CD4-positive, CD25-positive, alpha-beta regulatory T cell (primary cell): ENCODE measurements around the gene PLEKHG2. TPM values are rescaled to one million over a fixed set of nuclear protein-coding genes. Genes with fewer than 3 reads are reported as not detected.

Experiments
- ATAC-seq, 2 donors: fragments of 150-1000 bp; cut with Tn5 transposase; one replicate each; pipeline ENCODE4 v1.10.0; 2021; ENCODE audit warnings: low read depth in 2 of 2, moderate number of reproducible peaks in 2 of 2, moderate library complexity in 1 of 2
- DNase-seq, 3 donors: peaks; one replicate each; pipeline versions ENCODE4 v3.0.0 to v3.0.0-alpha.2; 2012 to 2022; ENCODE audit warnings: mixed read lengths in 1 of 3
- H3K27ac ChIP-seq: one replicate; pipeline ENCODE4 v1.7.0; 2013; ENCODE audit warnings: mild to moderate bottlenecking, low read length; ENCODE audit not compliant: insufficient read depth, poor library complexity, severe bottlenecking
- H3K27me3 ChIP-seq: one replicate; pipeline ENCODE4 v1.7.0; 2013; ENCODE audit warnings: low read length; ENCODE audit not compliant: control insufficient read depth, insufficient read depth
- H3K36me3 ChIP-seq: one replicate; pipeline ENCODE4 v1.7.0; 2013; ENCODE audit warnings: mild to moderate bottlenecking, low read length, moderate library complexity; ENCODE audit not compliant: control insufficient read depth, insufficient read depth
- H3K4me1 ChIP-seq: 2 replicates; pipeline ENCODE4 v1.7.0; 2013; ENCODE audit warnings: mild to moderate bottlenecking, low read length; ENCODE audit not compliant: insufficient read depth, control insufficient read depth, poor library complexity, severe bottlenecking
- H3K4me3 ChIP-seq: one replicate; pipeline ENCODE4 v1.7.0; 2013; ENCODE audit warnings: low read depth, mild to moderate bottlenecking, low read length, moderate library complexity
- H3K9me3 ChIP-seq, 2 experiments: 1 replicate in 1 of 2; 2 replicates in 1 of 2; pipeline ENCODE4 v1.7.0; 2013; ENCODE audit warnings: low read length in 2 of 2, mild to moderate bottlenecking in 1 of 2, moderate library complexity in 1 of 2; ENCODE audit not compliant: control insufficient read depth in 2 of 2
- H3K27ac Mint-ChIP-seq, 3 donors: one replicate each; pipeline ENCODE4 v1.8.0; 2020 to 2022; ENCODE audit warnings: mild to moderate bottlenecking in 3 of 3, mixed read lengths in 3 of 3, moderate library complexity in 2 of 3
- H3K27me3 Mint-ChIP-seq: one replicate; pipeline ENCODE4 v1.8.0; 2022; ENCODE audit warnings: mild to moderate bottlenecking, mixed read lengths
- H3K36me3 Mint-ChIP-seq: one replicate; pipeline ENCODE4 v1.8.0; 2020; ENCODE audit warnings: mixed read lengths
- H3K4me1 Mint-ChIP-seq, 4 donors: one replicate each; pipeline ENCODE4 v1.8.0; 2020 to 2022; ENCODE audit warnings: mixed read lengths in 4 of 4, mild to moderate bottlenecking in 1 of 4
- H3K4me3 Mint-ChIP-seq, 4 donors: one replicate each; pipeline ENCODE4 v1.8.0; 2020 to 2022; ENCODE audit warnings: mild to moderate bottlenecking in 4 of 4, mixed read lengths in 4 of 4, moderate library complexity in 3 of 4
- H3K9me3 Mint-ChIP-seq, 7 donors: one replicate each; pipeline ENCODE4 v1.8.0; 2020 to 2022; ENCODE audit warnings: mixed read lengths in 7 of 7, mild to moderate bottlenecking in 3 of 7, moderate library complexity in 2 of 7
- polyA plus RNA-seq, 4 donors: library from polyadenylated mRNA; unstranded; fragments of 300-500 nt; fragmentation: Illumina TruSeq; gene quantifications; one replicate each; pipeline ENCODE4 v1.2.3, GENCODE V29; 2021
- total RNA-seq: library from RNA; stranded (reverse); gene quantifications from one replicate; pipeline ENCODE4 v1.2.3, GENCODE V29; 2022

PLEKHG2 gene
- total and polyA plus RNA-seq, 5 donors from 2014 or later, result 1.3 to 209 (median 3.1) TPM

DNA sequence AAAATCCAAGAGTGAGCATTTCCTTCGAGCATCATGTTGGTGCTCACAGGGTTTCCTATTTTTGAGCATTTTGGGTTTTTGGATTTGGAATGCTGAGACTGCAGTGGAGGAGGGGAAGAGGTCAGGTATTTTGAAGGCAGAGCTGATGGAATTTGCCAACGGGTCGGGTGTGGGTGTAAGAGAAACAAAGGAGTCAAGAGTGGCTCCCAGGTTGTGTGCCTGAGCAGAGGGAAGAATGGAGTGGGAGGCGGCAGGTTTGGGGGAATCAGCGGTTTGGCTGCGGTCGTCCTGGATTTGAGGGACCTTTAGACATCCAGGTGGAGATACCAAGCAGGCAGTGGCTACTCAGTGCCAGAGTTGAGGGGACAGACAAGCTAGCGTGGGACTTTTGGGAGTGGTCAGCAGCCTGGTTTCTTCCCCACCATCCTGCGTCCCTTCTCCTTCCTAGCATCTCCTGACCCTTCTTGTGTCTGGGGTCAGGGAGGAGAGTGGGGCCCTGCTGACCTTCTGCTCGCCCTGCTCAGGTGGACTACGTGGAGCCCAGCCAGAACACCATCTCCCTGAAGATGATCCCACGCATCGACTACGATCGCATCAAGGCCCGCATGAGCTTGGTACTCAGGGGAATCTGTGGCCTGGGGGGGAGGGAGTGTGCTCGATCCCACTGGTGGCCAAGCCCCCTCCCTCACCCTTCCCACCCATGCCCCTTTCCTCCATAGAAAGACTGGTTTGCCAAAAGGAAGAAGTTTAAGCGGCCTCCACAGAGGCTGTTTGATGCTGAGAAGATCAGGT lies 53.7 kb downstream of the PLEKHG2 start:
- H3K27me3 ChIP-seq, result no peaks in the 10 kb centered on the region
- DNase-seq (no peak), ATAC-seq (no peak)
- H3K4me1 ChIP-seq, result no peaks in the 10 kb centered on the region
- peaks cover 36% of the 10 kb centered on the region for H3K36me3 Mint-ChIP-seq
- H3K27ac ChIP-seq, result no peak overlapping the region
- no peaks in the 10 kb centered on the region for H3K9me3 ChIP-seq
- H3K27me3 Mint-ChIP-seq, result no peaks in the 10 kb centered on the region
- no peak overlapping the region for H3K4me3 ChIP-seq
- peak overlapping the region in 2 of 4 donors; percentile 30 to 33 for H3K4me3 Mint-ChIP-seq
- peaks cover 82% of the 10 kb centered on the region for H3K36me3 ChIP-seq
- no peaks in the 10 kb centered on the region for H3K9me3 Mint-ChIP-seq
- no peak overlapping the region for H3K27ac Mint-ChIP-seq
- H3K4me1 Mint-ChIP-seq, result peaks cover 0 to 5% (median 2%) of the 10 kb centered on the region in 4 donors

DNA sequence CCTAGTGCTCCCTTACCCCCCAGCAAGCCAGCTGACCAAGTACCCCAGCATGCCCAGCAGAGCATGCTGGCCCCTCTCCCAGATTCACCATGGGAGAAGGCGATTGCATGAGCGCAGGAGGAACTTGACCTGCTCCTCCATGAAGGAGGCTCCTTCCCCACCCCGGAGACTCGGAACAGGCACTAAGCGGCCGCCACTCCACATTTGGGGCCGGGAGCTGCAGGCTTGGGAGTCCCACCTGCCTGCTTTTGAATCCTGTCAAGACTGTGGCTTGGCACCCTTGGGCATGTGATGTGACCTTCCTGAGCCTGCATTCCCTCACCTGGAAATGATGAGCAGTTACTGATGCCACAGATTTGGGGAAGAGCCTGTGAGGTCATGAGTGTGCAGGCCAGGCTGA lies 55.5 kb downstream of the PLEKHG2 start:
- ATAC-seq (no peak), DNase-seq (no peak)
- H3K4me1 Mint-ChIP-seq, result peaks cover 0 to 5% (median 2%) of the 10 kb centered on the region in 4 donors
- Histone ChIP-seq H3K36me3 (peaks cover 92% of the 10 kb centered on the region), H3K9me3 (no peaks in the 10 kb centered on the region), H3K27ac (no peak overlapping the region), H3K4me3 (no peak overlapping the region), H3K27me3 (no peaks in the 10 kb centered on the region), H3K4me1 (no peaks in the 10 kb centered on the region)
- H3K27me3 Mint-ChIP-seq, result no peaks in the 10 kb centered on the region
- H3K9me3 Mint-ChIP-seq, result peaks cover 0 to 3% (median 0%) of the 10 kb centered on the region in 7 donors
- no peak overlapping the region for H3K27ac Mint-ChIP-seq
- no peak overlapping the region for H3K4me3 Mint-ChIP-seq
- H3K36me3 Mint-ChIP-seq, result peaks cover 42% of the 10 kb centered on the region

DNA sequence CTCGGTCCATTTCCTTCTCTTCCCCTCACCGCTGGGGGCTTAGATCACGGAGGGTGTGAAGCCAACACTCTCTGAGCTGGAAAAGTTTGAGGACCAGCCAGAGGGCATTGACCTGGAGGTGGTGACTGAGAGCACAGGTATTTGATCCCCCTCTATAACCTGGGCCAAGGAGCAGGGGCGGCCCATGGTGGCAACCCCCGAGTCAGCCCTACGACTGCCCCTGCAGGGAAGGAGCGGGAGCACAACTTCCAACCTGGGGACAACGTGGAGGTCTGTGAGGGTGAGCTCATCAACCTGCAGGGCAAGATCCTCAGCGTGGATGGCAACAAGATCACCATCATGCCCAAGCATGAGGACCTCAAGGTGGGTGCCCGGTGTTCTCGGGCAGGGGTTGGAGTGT lies 56.6 kb downstream of the PLEKHG2 start:
- H3K9me3 Mint-ChIP-seq, result peaks cover 0 to 3% (median 0%) of the 10 kb centered on the region in 7 donors
- H3K36me3 ChIP-seq, result peaks cover 96% of the 10 kb centered on the region
- no peak overlapping the region for H3K27ac ChIP-seq
- peaks cover 0 to 4% (median under 1%) of the 10 kb centered on the region in 4 donors for H3K4me1 Mint-ChIP-seq
- no peak for DNase-seq
- H3K27me3 Mint-ChIP-seq, result no peaks in the 10 kb centered on the region
- no peaks in the 10 kb centered on the region for H3K4me1 ChIP-seq
- ATAC-seq, result no peak
- H3K27ac Mint-ChIP-seq, result peak overlapping the region in 1 of 3 donors; percentile 70
- no peak overlapping the region for H3K4me3 ChIP-seq
- H3K27me3 ChIP-seq, result no peaks in the 10 kb centered on the region
- no peaks in the 10 kb centered on the region for H3K9me3 ChIP-seq
- no peak overlapping the region for H3K4me3 Mint-ChIP-seq
- peaks cover 37% of the 10 kb centered on the region for H3K36me3 Mint-ChIP-seq

DNA sequence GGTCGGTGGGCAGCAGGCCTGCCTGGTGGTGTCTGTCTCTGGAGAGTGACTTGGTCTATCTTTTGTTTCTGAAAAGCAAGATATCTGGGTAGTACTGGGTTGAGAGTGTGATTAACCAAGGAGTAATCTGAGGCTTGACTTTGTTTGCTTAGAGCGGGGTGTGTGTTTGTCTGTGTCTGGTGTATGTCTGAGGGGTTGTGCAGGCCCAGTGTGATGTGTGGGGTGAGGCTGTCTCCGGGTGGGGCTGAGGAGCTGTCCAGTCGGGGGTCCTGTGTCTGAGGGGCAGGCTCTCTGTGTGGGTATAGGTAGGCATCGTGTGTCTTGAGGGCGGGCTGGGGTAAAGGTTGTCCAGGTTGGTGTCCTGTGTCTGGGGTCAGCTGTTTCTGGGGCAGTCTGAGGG lies 57.1 kb downstream of the PLEKHG2 start:
- Mint-ChIP-seq H3K9me3 (peaks cover 0 to 3% (median 0%) of the 10 kb centered on the region in 7 donors), H3K27me3 (no peaks in the 10 kb centered on the region), H3K4me3 (no peak overlapping the region), H3K27ac (peak overlapping the region in 1 of 3 donors; percentile 70), H3K4me1 (peaks cover 0 to 4% (median 1%) of the 10 kb centered on the region in 4 donors), H3K36me3 (peaks cover 42% of the 10 kb centered on the region)
- H3K4me3 ChIP-seq, result no peak overlapping the region
- H3K27ac ChIP-seq, result no peak overlapping the region
- H3K27me3 ChIP-seq, result no peaks in the 10 kb centered on the region
- DNase-seq (no peak), ATAC-seq (no peak)
- no peaks in the 10 kb centered on the region for H3K4me1 ChIP-seq
- H3K36me3 ChIP-seq, result peaks cover 95% of the 10 kb centered on the region
- no peaks in the 10 kb centered on the region for H3K9me3 ChIP-seq

DNA sequence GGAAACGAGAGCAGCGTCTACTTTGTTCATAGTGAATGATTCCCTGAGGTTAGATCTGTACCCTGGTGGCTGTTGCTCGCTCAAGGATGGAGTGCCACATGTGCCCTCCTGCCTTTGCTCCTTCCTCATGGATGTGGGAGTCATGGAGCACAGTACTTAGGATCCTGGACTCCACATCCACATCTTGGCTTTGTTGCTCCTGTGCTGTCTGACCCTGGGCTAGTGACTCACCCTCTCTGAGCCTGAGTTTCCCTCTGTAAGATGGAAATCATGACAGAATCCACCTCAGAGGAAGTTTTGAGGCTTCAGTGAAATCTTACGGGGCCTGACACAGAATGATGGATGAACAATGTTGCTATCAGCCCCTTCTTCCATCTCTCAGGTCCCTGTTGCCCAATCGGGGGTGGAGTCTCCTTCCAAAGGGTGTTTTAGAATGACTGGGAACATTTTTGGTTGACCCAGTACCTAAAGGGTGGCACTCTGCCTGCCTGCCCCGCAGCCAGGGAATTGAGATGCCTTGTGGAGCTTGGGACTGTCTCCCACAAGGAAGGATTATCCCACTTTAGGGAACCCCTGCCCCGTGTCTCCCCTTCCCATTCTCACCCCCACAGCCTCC lies 58.4 kb downstream of the PLEKHG2 start:
- ATAC-seq (no peak), DNase-seq (no peak)
- Histone ChIP-seq H3K4me1 (no peaks in the 10 kb centered on the region), H3K9me3 (no peaks in the 10 kb centered on the region), H3K36me3 (peaks cover 85% of the 10 kb centered on the region), H3K27ac (no peak overlapping the region), H3K27me3 (no peaks in the 10 kb centered on the region), H3K4me3 (no peak overlapping the region)
- Mint-ChIP-seq H3K4me3 (no peak overlapping the region), H3K4me1 (peaks cover 0 to 4% (median 3%) of the 10 kb centered on the region in 4 donors), H3K27me3 (no peaks in the 10 kb centered on the region), H3K9me3 (peaks cover 0 to 3% (median 0%) of the 10 kb centered on the region in 7 donors), H3K36me3 (peaks cover 45% of the 10 kb centered on the region), H3K27ac (no peak overlapping the region)

DNA sequence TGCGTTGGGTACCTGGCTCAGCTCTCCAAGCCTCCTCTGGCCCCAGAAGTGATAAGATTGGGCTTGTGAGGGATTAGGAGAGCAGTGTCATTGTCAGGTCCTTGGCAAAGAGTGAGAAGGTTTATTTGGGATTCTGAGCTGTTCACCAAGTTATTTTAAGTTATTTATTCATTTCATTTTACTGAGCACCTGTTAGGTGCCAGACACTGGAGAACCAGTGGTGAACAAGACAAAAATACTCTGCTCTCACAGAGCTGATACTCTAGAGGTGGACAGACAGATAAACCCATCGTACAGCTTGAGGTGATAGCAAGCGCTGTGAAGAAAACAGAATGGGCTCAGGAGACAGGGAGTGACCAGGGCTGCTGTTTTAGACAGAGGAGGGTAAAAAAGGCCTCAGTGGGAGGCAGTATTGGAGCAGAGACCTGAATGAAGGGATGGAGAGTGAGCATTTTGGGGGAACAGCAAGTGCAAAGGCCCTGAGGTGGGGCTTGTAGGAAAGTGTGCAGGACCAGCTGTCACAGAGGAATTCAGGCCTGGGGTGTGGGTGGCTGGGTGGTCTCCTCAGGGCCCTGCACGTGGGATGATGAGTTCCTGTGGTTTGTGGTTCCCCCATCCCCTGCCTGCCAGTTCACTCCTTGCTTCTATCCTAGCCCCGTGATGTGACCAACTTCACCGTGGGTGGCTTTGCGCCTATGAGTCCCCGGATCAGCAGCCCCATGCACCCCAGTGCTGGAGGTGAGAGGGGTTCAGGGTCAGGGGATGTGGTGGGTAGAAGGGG lies 59.5 kb downstream of the PLEKHG2 start:
- H3K4me1 ChIP-seq, result no peaks in the 10 kb centered on the region
- H3K4me3 Mint-ChIP-seq, result no peak overlapping the region
- no peak overlapping the region for H3K27ac ChIP-seq
- peaks cover 0 to 4% (median 3%) of the 10 kb centered on the region in 4 donors for H3K4me1 Mint-ChIP-seq
- peaks cover 81% of the 10 kb centered on the region for H3K36me3 ChIP-seq
- no peaks in the 10 kb centered on the region for H3K9me3 ChIP-seq
- peak overlapping the region in 1 of 3 donors; percentile 40 for H3K27ac Mint-ChIP-seq
- no peaks in the 10 kb centered on the region for H3K27me3 ChIP-seq
- DNase-seq, result no peak
- no peaks in the 10 kb centered on the region for H3K27me3 Mint-ChIP-seq
- H3K9me3 Mint-ChIP-seq, result peaks cover 0 to 3% (median 0%) of the 10 kb centered on the region in 7 donors
- no peak overlapping the region for H3K4me3 ChIP-seq
- peaks cover 42% of the 10 kb centered on the region for H3K36me3 Mint-ChIP-seq
- no peak for ATAC-seq

DNA sequence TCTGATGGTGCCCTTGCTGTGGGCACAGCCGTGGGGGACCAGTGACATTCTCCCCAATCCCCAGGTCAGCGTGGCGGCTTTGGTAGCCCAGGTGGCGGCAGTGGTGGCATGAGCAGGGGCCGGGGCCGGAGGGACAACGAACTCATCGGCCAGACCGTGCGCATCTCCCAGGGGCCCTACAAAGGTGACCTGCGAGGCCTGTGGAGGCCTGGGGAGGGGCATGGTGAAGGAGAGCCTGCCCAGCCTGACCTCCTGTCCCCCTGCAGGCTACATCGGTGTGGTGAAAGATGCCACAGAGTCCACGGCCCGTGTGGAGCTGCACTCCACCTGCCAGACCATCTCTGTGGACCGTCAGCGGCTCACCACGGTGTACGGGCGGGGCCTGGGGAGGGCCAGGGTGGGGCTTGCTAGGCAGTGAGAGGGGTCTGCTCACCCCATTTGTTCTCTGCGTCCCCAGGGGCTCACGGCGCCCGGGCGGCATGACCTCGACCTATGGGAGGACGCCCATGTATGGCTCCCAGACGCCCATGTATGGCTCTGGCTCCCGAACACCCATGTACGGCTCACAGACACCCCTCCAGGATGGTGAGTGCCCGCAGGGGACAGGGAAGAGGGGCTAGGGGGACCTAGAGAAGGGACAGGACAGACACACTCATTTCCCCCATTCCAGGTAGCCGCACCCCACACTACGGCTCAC lies 60.4 kb downstream of the PLEKHG2 start:
- Histone ChIP-seq H3K27me3 (no peaks in the 10 kb centered on the region), H3K36me3 (peaks cover 72% of the 10 kb centered on the region), H3K4me3 (no peak overlapping the region), H3K27ac (no peak overlapping the region), H3K4me1 (no peaks in the 10 kb centered on the region), H3K9me3 (no peaks in the 10 kb centered on the region)
- Mint-ChIP-seq H3K36me3 (peaks cover 42% of the 10 kb centered on the region), H3K27ac (no peak overlapping the region), H3K4me3 (no peak overlapping the region), H3K27me3 (no peaks in the 10 kb centered on the region), H3K4me1 (peaks cover 0 to 4% (median 3%) of the 10 kb centered on the region in 4 donors), H3K9me3 (peaks cover 0 to 3% (median 0%) of the 10 kb centered on the region in 7 donors)
- ATAC-seq (no peak), DNase-seq (no peak)
